Panc1 (cell line): Measurements from ENCODE around the gene PABPN1. TPM values are rescaled to one million over a fixed set of nuclear protein-coding genes. Genes with fewer than 3 reads are reported as not detected.
"Not testable (repeated sequence)": the region's sequence is repeated elsewhere in the genome, so short reads cannot be mapped to it uniquely, and the experiment has no call there.

Experiments used
- ATAC-seq: fragments of 200-7000 bp; cut with Tn5 transposase; 2 replicates; pipeline ENCODE4 v1.9.1; 2020; ENCODE audit warnings: mild to moderate bottlenecking, moderate library complexity
- BruUV-seq: library from RNA; stranded (reverse); fragments of 400-500 nt; replicated peaks from 2 replicates; lab custom pipeline; 2021; lab: Mats Ljungman, UMichigan
- CTCF ChIA-PET: fragments of 300-600 bp; sonication (Branson Sonifier 250); formaldehyde crosslinking; loops from one replicate; lab custom pipeline; 2022; ENCODE audit warnings: antibody characterized with exemption; lab: Charles Lee
- POLR2A ChIA-PET: fragments of 300-600 bp; sonication (Branson Sonifier 250); formaldehyde crosslinking; loops from one replicate; lab custom pipeline; 2022; ENCODE audit warnings: antibody characterized with exemption; lab: Charles Lee
- DNase-seq: peaks from one replicate; pipeline ENCODE4 v3.0.0-alpha.2; 2010; ENCODE audit warnings: low read depth, low spot score
- H3K27ac ChIP-seq: 2 replicates; pipeline ENCODE4 v1.5.1; 2011; ENCODE audit warnings: mild to moderate bottlenecking, low read length, inconsistent platforms
- H3K27me3 ChIP-seq: fragments of 200-500 bp; sonication (Bioruptor generic); 2 replicates; pipeline ENCODE4 v1.6.0; 2014; ENCODE audit warnings: low read length, inconsistent platforms; ENCODE audit not compliant: control insufficient read depth, insufficient read depth
- H3K36me3 ChIP-seq: fragments of 200-500 bp; sonication (Bioruptor generic); 2 replicates; pipeline ENCODE4 v1.5.1; 2014; ENCODE audit warnings: inconsistent platforms, mild to moderate bottlenecking, low read length, moderate library complexity; ENCODE audit not compliant: control insufficient read depth, insufficient read depth
- H3K4me1 ChIP-seq: 2 replicates; pipeline ENCODE4 v1.5.1; 2011; ENCODE audit warnings: inconsistent platforms, mild to moderate bottlenecking, low read length, moderate library complexity; ENCODE audit not compliant: control insufficient read depth, insufficient read depth
- H3K4me3 ChIP-seq, 2 experiments: 2 replicates each; pipeline ENCODE4 v1.5.1; 2011 to 2012; ENCODE audit warnings: low read depth in 2 of 2, low read length in 2 of 2, mild to moderate bottlenecking in 2 of 2, inconsistent platforms in 1 of 2, moderate library complexity in 1 of 2
- H3K9me3 ChIP-seq: fragments of 200-500 bp; sonication (Bioruptor generic); 2 replicates; pipeline ENCODE4 v1.5.1; 2014; ENCODE audit warnings: low read depth, mild to moderate bottlenecking, inconsistent platforms, low read length, moderate library complexity; ENCODE audit not compliant: control insufficient read depth, insufficient read depth
- CTCF ChIP-seq: fragments of 450-650 bp; IDR thresholded peaks from 2 replicates; pipeline ENCODE4 v1.5.1; 2017; ENCODE audit warnings: mild to moderate bottlenecking
- POLR2AphosphoS5 ChIP-seq: IDR thresholded peaks from 2 replicates; pipeline ENCODE4 v1.6.1; 2012; ENCODE audit warnings: mild to moderate bottlenecking, low read depth, low read length, moderate library complexity
- REST ChIP-seq, 2 experiments: IDR thresholded peaks; 2 replicates each; pipeline ENCODE4 v1.6.1; 2011 to 2012; ENCODE audit warnings: low read depth in 2 of 2, control low read depth in 1 of 2, low read length in 1 of 2, mild to moderate bottlenecking in 1 of 2, moderate library complexity in 1 of 2; ENCODE audit not compliant: insufficient read depth in 1 of 2
- SIN3A ChIP-seq: IDR thresholded peaks from 2 replicates; pipeline ENCODE4 v1.6.1; 2012; ENCODE audit warnings: low read depth, mild to moderate bottlenecking, low read length, moderate library complexity, borderline replicate concordance; ENCODE audit not compliant: insufficient read depth
- TCF7L2 ChIP-seq: IDR thresholded peaks from 2 replicates; pipeline ENCODE4 v1.6.1; 2011; ENCODE audit warnings: mild to moderate bottlenecking, low read depth, low read length, inconsistent platforms
- in situ Hi-C: cut with HindIII; loops from 2 replicates; pipeline ENCODE4 v1.10.0; 2016; ENCODE audit warnings: low sequenced_read_pairs, low pct_unique_long_range_greater_than_20kb
- intact Hi-C: fragments of 100-400 bp; cut with micrococcal nuclease; formaldehyde crosslinking; loops from one replicate; pipeline ENCODE4 v1.10.0; 2022; ENCODE audit not compliant: unreplicated experiment
- total RNA-seq: library from RNA; stranded (reverse); gene quantifications from one replicate; pipeline ENCODE4 v1.2.1, GENCODE V29; 2021; ENCODE audit not compliant: unreplicated experiment

PABPN1 gene
- total RNA-seq, 1 experiment from 2014 or later, result 159 TPM

- no peak for ATAC-seq
- intact Hi-C loops (loop anchor here (5.0 to 10.0 kb wide), 3 partner anchors 57 to 230 kb away; partner anchors contain the start of genes THTPA and ZFHX2), in situ Hi-C loops (no loop called here)
- H3K36me3 ChIP-seq, result peaks cover 21% of the 10 kb centered on the region
- no TSS peak for BruUV-seq
- POLR2A ChIA-PET, result no interaction called here
- no peaks in the 10 kb centered on the region for H3K27me3 ChIP-seq
- no peak for TF ChIP-seq CTCF
- no peak for TF ChIP-seq TCF7L2
- no peak for TF ChIP-seq POLR2AphosphoS5
- no peak for TF ChIP-seq REST (IDR thresholded peaks at IDR 0.05; ENCODE audit: insufficient read depth in 1 of 2, low read depth in 2 of 2, low read length in 1 of 2)
- no peak for TF ChIP-seq SIN3A
- DNase-seq, result no peak
- peaks cover 7% of the 10 kb centered on the region for H3K4me1 ChIP-seq
- CTCF ChIA-PET, result interaction anchor here (0.6 kb wide), 1 partner anchor 52 kb away, joined by 5 read pairs; no protein-coding TSS in a partner anchor
- no peak overlapping the region for H3K27ac ChIP-seq
- no peaks in the 10 kb centered on the region for H3K9me3 ChIP-seq
- no peak overlapping the region for H3K4me3 ChIP-seq
Measured at GRCh38 chr14:23324993-23325392, 3.7 kb downstream of the PABPN1 start.

- ATAC-seq, POLR2A ChIA-PET, H3K9me3 ChIP-seq, in situ Hi-C loops, H3K27me3 ChIP-seq, DNase-seq, CTCF ChIA-PET, H3K4me3 ChIP-seq, H3K27ac ChIP-seq, H3K4me1 ChIP-seq, BruUV-seq: not testable (repeated sequence)
- intact Hi-C loops, result loop anchor here (5.0 to 10.0 kb wide), 3 partner anchors 57 to 229 kb away; partner anchors contain the start of genes THTPA and ZFHX2
- H3K36me3 ChIP-seq, result peaks cover 21% of the 10 kb centered on the region
Measured at GRCh38 chr14:23325746-23326145, 4.5 kb downstream of the PABPN1 start.
